Coronary artery (tissue), 2 donors: ENCODE results near the gene CIT.
"Not testable (repeated sequence)": the region's sequence is repeated elsewhere in the genome, so short reads cannot be mapped to it uniquely, and the experiment has no call there.

Source experiments
- DNase-seq: peaks from one replicate; pipeline ENCODE4 v3.0.0-alpha.2; 2017; ENCODE audit warnings: low spot score
- H3K27ac ChIP-seq, 2 donors: fragments of 200-600 bp; sonication (generic); one replicate each; pipeline ENCODE4 v1.5.1; 2016 to 2019
- H3K4me3 ChIP-seq: fragments of 200-600 bp; sonication (generic); 2 replicates; pipeline ENCODE4 v1.5.1; 2016; ENCODE audit warnings: mild to moderate bottlenecking, moderate library complexity
- CTCF ChIP-seq: fragments of 200-600 bp; sonication (generic); IDR thresholded peaks from one replicate; pipeline ENCODE4 v1.5.1; 2019; ENCODE audit warnings: antibody characterized with exemption

Gene CIT

GRCh38 chr12:119911182-119911581, 34.1 kb upstream of the CIT start:
- no peak overlapping the region for H3K27ac ChIP-seq
- no peak for DNase-seq
- TF ChIP-seq CTCF = no peak
- H3K4me3 ChIP-seq = no peak overlapping the region

DNA sequence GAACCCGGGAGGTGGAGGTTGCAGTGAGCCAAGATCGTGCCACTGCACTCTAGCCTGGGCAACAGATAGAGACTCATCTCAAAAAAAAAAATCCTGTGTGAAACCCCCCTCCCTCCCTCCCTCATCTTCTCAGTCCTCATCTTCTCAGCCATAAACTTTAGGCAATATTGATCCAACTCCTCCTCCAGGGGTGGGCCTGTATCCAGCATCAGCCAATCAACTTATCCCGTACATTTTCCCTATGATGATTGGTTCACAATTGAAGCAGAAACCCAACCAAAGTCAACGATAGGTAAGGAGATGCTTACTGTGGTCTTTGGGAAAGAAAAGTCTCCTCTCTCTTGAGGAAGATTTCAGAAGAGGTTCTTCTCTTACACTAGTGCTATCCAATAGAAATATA, 33.5 kb upstream of the CIT start:
- TF ChIP-seq CTCF = no peak
- Histone ChIP-seq H3K27ac (no peak overlapping the region), H3K4me3 (no peak overlapping the region)
- DNase-seq = no peak

GRCh38 chr12:119902084-119902509, 25.0 kb upstream of the CIT start:
- no peak for TF ChIP-seq CTCF
- no peak overlapping the region for H3K27ac ChIP-seq
- no peak overlapping the region for H3K4me3 ChIP-seq
- DNase-seq = no peak

GRCh38 chr12:119901670-119902069, 24.6 kb upstream of the CIT start:
- DNase-seq = no peak
- H3K27ac ChIP-seq = no peak overlapping the region
- TF ChIP-seq CTCF = no peak
- no peak overlapping the region for H3K4me3 ChIP-seq

- no peak overlapping the region for H3K4me3 ChIP-seq
- no peak for DNase-seq
- TF ChIP-seq CTCF = no peak
- no peak overlapping the region for H3K27ac ChIP-seq
These were observed 17.8 kb upstream of the CIT start for GRCh38 chr12:119894916-119895315.

GRCh38 chr12:119892611-119893010, 15.5 kb upstream of the CIT start:
- not testable (repeated sequence) for H3K4me3 ChIP-seq, H3K27ac ChIP-seq, DNase-seq

DNA sequence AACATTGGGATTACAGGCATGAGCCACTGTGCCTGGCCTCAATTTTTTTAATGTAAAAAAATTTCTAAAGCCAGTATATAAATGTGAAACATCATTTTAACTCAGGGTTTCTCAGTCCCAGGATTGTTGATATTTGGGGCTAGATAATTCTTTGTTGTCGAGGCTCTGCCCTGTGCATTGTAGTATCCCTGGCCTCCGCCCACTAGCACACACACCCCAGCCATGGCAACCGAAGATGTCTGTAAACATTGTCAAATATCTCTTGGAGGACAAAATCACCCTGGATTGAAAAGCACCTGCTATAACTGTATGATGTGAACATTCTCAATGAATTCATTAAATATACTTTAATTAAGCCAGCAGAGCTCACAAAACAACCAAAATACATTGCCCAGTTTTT, 8.4 kb upstream of the CIT start:
- no peak for DNase-seq
- H3K27ac ChIP-seq = no peak overlapping the region
- TF ChIP-seq CTCF = no peak

DNA sequence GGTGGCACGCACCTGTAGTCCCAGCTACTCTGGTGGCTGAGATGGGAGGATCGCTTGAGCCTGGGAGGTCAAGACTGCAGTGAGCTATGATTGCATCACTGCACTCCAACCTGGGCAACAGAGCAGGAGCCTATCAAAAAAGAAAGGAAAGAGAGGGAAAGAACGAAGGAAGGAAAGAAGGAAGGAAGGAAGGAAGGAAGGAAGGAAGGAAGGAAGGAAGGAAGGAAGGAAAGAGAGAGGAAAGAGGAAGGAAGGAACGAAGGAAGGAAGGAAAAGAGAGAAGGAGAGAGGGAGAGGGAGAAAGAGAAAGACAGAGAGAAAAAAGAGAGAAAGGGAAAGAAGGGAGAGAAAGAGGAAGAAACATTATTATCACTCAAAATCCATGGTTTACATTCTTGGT, 6.7 kb upstream of the CIT start:
- not testable (repeated sequence) for H3K27ac ChIP-seq, DNase-seq, H3K4me3 ChIP-seq

More for the DNA sequence above, 8.4 kb upstream of the CIT start:
- no peak overlapping the region for H3K4me3 ChIP-seq
